GM18873 (cell line): Measurements from ENCODE around the gene NMT1.
"Not testable (repeated sequence)": the region's sequence is repeated elsewhere in the genome, so short reads cannot be mapped to it uniquely, and the experiment has no call there.

Source experiments
- ATAC-seq: cut with Tn5 transposase; IDR thresholded peaks from one replicate; pipeline ENCODE4 v1.9.1; 2021; ENCODE audit warnings: mild to moderate bottlenecking, moderate library complexity, moderate number of reproducible peaks; ENCODE audit not compliant: unreplicated experiment, low FRiP score

Gene NMT1

GRCh38 chr17:45035848-45036247 lies 25.3 kb upstream of the NMT1 start:
- ATAC-seq: no peak

- no peak for ATAC-seq
Observed at GRCh38 chr17:45036691-45037090, 24.4 kb upstream of the NMT1 start.

DNA sequence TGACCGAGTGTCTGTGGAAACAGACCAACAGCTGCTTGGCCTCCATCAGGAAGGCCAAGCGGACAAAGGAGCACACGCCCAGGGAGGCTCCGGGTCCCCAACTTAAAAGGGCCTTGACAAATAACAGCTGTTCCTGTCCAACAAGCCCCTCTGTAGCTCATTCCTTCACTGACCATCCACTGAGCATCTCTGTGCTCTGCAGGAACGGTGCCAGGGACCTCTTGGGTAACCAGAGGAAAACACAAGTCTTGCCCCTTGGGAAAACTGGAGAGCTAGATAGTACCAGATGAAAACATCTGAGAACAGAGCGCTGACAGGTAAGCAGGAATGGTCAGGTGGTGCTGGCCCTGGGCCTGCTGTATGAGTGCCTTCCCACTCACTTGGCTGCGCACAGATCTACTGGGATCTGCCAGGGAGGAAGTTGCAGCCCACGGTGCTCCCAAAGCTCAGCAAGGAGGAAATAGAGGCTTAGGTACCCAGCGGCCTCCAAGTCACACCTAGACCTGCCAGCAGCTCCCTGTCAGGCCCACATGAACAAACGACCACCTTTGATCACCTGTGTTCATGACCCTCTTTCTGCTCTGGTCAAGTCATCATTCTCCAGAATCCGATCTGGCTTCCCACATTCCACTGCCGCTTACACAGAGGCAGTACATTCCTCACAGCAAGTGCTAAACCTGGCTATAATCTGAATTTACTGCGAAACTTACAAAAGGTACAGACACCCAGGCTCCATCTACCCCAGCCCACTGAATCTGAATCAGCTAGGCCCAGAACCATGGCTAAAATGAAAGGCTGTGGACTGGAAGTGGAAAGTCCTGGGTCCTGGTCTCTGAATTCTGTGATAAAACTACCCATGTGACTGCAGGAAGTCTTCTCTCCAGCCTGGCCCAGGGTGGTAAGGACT lies 22.1 kb upstream of the NMT1 start:
- no peak for ATAC-seq

DNA sequence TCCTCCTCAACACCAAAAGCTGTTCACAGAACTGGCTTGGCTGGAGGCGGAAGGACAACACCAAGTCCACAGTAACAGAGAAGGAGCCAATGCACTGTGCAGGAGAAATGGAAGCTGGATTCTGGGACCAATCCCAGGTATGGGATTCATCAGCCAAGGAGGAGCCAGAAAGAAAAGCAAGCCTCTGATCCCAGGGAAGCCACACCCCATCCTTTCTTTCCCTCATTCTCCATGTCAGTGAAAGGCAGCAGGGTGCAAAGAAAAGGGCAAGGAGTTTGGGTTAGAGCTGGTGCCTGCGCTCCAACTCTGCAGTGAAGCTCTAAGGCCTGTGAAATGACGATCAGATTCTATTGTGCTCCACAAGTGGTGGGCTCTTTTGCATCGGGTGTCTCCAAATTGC lies 20.7 kb upstream of the NMT1 start:
- ATAC-seq: no peak

- no peak for ATAC-seq
Observed at GRCh38 chr17:45042346-45043120, 18.6 kb upstream of the NMT1 start.

DNA sequence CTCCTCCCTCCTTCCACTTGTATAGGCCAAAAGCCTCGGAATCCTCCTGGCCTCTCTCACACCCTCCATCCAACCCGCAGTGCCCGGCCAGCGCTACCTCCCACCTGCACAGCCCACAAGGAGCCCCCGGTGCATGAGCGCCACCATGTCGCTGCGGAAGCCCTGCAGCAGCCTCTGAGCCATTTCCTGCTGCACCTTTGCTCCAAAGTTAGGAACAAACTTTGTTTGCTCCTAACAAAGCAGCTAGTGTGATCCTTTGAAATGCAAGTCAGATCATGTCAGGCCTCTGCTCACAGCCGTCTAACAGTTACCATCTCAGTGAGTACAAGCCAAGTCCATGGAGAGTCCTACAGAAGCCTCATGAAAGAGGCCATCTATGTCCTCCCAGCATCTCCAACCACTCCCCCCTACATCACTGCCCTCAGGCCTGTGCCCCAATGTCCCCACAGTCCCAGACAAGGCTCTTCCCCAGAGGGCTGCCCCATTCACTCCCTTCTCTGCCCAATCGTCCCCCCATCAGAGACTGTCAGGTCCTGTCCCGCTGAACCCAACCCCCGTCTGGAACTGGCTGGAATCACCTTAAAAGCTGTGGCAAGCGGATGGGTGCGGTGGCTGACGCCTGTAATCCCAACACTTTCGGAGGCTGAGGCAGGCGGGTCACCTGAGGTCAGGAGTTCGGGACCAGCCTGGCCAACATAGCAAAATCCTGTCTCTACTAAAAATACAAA lies 17.1 kb upstream of the NMT1 start:
- ATAC-seq: no peak

GRCh38 chr17:45046537-45047125 lies 14.5 kb upstream of the NMT1 start:
- ATAC-seq: no peak

- no peak for ATAC-seq
Observed at GRCh38 chr17:45048795-45049563, 12.1 kb upstream of the NMT1 start.

- ATAC-seq: peak; percentile 5
Observed at GRCh38 chr17:45050481-45051059, 10.5 kb upstream of the NMT1 start.

DNA sequence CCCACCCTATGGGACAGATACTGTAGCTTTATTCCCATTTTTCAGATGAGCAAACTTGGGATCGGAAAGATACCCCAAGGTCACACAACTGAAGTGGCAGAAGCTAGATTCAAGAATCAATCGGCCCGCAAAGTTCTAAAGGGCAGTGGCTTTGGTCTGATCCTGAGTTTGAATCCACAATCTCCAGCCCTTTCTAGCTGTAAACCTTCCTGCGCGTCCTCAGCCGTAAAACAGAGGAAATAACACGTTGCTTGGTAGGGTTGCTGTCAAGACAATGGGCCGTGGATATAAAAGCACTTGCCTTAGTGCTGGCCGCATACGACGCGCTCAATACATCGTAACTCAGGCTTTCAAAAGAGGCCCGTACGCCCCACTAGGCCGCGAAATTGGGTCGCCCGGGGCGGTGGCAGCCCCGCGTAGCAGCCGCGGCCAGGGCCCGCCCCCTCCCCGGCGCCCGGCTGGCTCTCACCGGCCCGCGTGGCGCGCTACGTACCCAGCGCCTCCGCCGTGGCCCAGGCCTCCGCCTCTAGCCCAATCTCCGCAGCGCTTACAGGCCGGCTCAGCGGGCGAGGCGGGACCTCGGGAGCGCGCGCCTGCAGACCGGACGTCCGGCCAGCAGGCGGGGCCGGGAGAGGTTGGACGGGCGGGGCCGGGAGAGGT lies 9.9 kb upstream of the NMT1 start, which contains the start of gene DCAKD:
DCAKD (minus strand) TSS at position 573 of the 660 bp plus-strand sequence. CDS start 16,747 bp downstream, outside the sequence.
- peak; percentile 75 for ATAC-seq

GRCh38 chr17:45051720-45052051 lies 9.4 kb upstream of the NMT1 start:
- not testable (repeated sequence) for ATAC-seq

DNA sequence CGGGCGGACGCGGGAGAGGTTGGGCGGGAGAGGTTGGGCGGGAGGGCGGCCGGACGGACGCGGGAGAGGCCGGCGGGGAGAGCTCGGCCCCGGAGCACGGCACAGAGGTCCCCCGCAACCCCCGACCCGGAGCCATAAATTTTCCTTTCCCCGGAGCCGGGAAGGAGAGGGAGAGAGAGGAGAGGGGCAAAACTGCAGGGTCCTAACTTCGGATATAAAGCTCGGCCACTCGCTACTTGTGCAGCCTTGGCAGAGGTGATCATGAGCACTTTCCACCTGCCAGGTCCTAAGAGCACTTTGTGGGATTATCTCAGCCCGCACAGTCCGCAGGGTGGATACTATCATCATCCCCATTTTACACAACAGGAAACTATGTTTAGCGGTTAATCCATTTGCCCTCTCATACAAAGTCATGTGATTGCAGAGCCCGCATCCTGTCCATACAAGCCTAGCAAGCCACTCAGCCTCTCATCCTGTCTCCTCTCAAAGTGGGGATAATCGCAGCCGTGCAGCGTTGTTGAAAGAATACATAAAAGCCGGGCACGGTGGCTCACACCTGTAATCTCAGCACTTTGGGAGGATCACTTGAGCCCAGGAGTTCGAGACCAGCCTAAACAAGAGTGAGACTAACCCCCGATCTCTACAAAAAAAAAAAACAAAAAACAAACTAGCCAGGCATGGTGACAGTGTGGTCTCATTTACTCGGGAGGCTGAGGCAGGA lies 8.9 kb upstream of the NMT1 start:
- no peak for ATAC-seq

GRCh38 chr17:45060382-45060796 lies 728 bp upstream of the NMT1 start:
- ATAC-seq: no peak

DNA sequence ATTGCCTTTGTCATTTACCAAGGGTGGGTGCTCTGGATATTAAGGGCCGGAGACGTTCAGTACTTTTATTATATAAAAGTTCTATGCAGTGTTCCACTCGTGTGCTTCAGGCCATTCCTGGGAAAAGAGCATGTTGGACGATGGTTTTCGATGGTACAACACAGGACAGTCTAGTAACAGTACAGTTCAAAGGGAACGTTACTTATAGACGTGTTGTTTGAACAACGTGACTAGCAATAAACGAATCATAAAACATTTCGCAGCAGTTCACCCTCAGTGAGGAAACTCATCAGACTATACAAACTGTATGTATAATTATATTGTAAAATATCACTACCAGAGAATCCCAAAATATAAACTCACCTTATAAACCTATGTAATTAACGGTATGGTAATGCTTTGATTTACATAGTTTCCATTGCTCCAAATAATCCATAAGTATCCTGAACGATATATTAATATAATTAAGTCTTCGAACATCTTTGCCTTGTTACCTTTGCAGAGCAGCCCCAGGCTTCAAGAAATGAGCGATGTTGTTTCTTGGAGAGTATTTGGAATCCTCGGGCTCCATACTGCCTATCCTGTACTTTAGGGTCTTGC lies 589 bp downstream of the NMT1 start:
- ATAC-seq: no peak

- no peak for ATAC-seq
Observed at GRCh38 chr17:45063198-45063597, 2.1 kb downstream of the NMT1 start.

GRCh38 chr17:45067637-45068036 lies 6.5 kb downstream of the NMT1 start:
- ATAC-seq: no peak

GRCh38 chr17:45070001-45070400 lies 8.9 kb downstream of the NMT1 start:
- ATAC-seq: no peak

GRCh38 chr17:45070809-45071208 lies 9.7 kb downstream of the NMT1 start:
- ATAC-seq: no peak
